Measurements from ENCODE around the gene PCDHB4. TPM values are rescaled to one million over a fixed set of nuclear protein-coding genes. Genes with fewer than 3 reads are reported as not detected.
"Not testable (repeated sequence)": the region's sequence is repeated elsewhere in the genome, so short reads cannot be mapped to it uniquely, and the experiment has no call there.

The PCDHB4 gene
- total RNA-seq, 1 donor from 2014 or later, result 2.0 TPM

DNA sequence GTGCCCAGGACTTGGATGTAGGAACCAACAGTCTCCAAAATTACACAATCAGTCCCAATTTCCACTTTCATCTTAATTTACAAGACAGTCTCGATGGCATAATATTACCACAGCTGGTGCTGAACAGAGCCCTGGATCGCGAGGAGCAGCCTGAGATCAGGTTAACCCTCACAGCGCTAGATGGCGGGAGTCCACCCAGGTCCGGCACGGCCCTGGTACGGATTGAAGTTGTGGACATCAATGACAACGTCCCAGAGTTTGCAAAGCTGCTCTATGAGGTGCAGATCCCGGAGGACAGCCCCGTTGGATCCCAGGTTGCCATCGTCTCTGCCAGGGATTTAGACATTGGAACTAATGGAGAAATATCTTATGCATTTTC is 26.4 kb upstream of the PCDHB4 start:
- Mint-ChIP-seq H3K4me3 (ENCODE audit: unreplicated experiment) (peak overlapping the region; percentile 86), H3K4me1 (ENCODE audit: low read depth) (peaks cover 11% of the 10 kb centered on the region), H3K9me3 (ENCODE audit: low read depth) (peaks cover 26% of the 10 kb centered on the region), H3K27ac (ENCODE audit: unreplicated experiment) (peak overlapping the region; percentile 97), H3K36me3 (ENCODE audit: low read depth) (peaks cover 27% of the 10 kb centered on the region), H3K27me3 (ENCODE audit: low read depth) (peaks cover 2% of the 10 kb centered on the region)
- no peak for DNase-seq (ENCODE audit: low spot score)
- TF ChIP-seq, protein P1, sequence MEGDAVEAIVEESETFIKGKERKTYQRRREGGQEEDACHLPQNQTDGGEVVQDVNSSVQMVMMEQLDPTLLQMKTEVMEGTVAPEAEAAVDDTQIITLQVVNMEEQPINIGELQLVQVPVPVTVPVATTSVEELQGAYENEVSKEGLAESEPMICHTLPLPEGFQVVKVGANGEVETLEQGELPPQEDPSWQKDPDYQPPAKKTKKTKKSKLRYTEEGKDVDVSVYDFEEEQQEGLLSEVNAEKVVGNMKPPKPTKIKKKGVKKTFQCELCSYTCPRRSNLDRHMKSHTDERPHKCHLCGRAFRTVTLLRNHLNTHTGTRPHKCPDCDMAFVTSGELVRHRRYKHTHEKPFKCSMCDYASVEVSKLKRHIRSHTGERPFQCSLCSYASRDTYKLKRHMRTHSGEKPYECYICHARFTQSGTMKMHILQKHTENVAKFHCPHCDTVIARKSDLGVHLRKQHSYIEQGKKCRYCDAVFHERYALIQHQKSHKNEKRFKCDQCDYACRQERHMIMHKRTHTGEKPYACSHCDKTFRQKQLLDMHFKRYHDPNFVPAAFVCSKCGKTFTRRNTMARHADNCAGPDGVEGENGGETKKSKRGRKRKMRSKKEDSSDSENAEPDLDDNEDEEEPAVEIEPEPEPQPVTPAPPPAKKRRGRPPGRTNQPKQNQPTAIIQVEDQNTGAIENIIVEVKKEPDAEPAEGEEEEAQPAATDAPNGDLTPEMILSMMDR (IDR thresholded peaks at IDR 0.05), result no peak

DNA sequence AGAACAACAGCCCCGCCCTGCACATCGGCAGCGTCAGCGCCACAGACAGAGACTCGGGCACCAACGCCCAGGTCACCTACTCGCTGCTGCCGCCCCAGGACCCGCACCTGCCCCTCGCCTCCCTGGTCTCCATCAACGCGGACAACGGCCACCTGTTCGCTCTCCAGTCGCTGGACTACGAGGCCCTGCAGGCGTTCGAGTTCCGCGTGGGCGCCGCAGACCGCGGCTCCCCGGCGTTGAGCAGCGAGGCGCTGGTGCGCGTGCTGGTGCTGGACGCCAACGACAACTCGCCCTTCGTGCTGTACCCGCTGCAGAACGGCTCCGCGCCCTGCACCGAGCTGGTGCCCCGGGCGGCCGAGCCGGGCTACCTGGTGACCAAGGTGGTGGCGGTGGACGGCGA is 25.4 kb upstream of the PCDHB4 start:
- not testable (repeated sequence) for H3K27ac Mint-ChIP-seq (ENCODE audit: unreplicated experiment); H3K27me3 Mint-ChIP-seq (ENCODE audit: low read depth); H3K4me3 Mint-ChIP-seq (ENCODE audit: unreplicated experiment); DNase-seq (ENCODE audit: low spot score)
- Mint-ChIP-seq H3K4me1 (ENCODE audit: low read depth) (peaks cover 11% of the 10 kb centered on the region), H3K9me3 (ENCODE audit: low read depth) (peaks cover 36% of the 10 kb centered on the region), H3K36me3 (ENCODE audit: low read depth) (peaks cover 37% of the 10 kb centered on the region)

DNA sequence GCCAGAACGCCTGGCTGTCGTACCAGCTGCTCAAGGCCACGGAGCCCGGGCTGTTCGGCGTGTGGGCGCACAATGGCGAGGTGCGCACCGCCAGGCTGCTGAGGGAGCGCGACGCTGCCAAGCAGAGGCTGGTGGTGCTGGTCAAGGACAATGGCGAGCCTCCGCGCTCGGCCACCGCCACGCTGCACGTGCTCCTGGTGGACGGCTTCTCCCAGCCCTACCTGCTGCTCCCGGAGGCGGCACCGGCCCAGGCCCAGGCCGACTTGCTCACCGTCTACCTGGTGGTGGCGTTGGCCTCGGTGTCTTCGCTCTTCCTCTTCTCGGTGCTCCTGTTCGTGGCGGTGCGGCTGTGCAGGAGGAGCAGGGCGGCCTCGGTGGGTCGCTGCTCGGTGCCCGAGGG is 25.0 kb upstream of the PCDHB4 start:
- Mint-ChIP-seq H3K9me3 (ENCODE audit: low read depth) (peaks cover 40% of the 10 kb centered on the region), H3K4me1 (ENCODE audit: low read depth) (peaks cover 11% of the 10 kb centered on the region), H3K36me3 (ENCODE audit: low read depth) (peaks cover 41% of the 10 kb centered on the region)
- H3K27ac Mint-ChIP-seq (ENCODE audit: unreplicated experiment); H3K4me3 Mint-ChIP-seq (ENCODE audit: unreplicated experiment); DNase-seq (ENCODE audit: low spot score); H3K27me3 Mint-ChIP-seq (ENCODE audit: low read depth): not testable (repeated sequence)

DNA sequence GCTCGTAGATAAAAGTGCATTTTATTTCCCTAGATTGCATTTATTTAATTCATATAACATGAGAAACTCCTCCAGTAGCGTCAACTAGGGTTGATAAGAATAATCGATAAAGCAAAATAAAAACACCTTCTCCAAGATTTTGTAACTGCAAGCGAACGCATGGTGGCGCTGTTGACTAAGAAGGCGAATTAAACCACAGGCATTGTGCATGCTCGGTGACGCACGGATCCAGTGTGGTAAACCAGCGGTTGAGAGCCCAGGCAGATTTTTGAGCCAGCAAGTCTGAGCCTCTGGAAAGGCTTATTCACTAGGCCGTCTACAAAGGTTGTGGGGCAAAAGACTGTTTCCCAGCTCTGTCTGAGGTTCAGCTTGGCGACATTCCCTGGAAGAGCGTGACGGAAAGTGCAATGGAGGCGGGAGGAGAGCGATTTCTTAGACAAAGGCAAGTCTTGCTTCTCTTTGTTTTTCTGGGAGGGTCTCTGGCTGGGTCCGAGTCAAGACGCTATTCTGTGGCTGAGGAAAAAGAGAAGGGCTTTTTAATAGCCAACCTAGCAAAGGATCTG is 21.3 kb upstream of the PCDHB4 start, which contains the start of gene PCDHB3:
TSS of gene PCDHB3 (plus strand) at position 231 of the 563 bp plus-strand sequence. CDS start at position 408, 177 bp downstream.
- H3K36me3 Mint-ChIP-seq (ENCODE audit: low read depth), result peaks cover 52% of the 10 kb centered on the region
- H3K27me3 Mint-ChIP-seq (ENCODE audit: low read depth), result no peaks in the 10 kb centered on the region
- no peak within 1 kb of the TSS for H3K27ac Mint-ChIP-seq (ENCODE audit: unreplicated experiment)
- peaks cover 3% of the 10 kb centered on the region for H3K4me1 Mint-ChIP-seq (ENCODE audit: low read depth)
- TF ChIP-seq, protein P1 (IDR thresholded peaks at IDR 0.05), result no peak
- no peak within 1 kb of the TSS for H3K4me3 Mint-ChIP-seq (ENCODE audit: unreplicated experiment)
- no peak for DNase-seq (ENCODE audit: low spot score)
- H3K9me3 Mint-ChIP-seq (ENCODE audit: low read depth), result peaks cover 47% of the 10 kb centered on the region

DNA sequence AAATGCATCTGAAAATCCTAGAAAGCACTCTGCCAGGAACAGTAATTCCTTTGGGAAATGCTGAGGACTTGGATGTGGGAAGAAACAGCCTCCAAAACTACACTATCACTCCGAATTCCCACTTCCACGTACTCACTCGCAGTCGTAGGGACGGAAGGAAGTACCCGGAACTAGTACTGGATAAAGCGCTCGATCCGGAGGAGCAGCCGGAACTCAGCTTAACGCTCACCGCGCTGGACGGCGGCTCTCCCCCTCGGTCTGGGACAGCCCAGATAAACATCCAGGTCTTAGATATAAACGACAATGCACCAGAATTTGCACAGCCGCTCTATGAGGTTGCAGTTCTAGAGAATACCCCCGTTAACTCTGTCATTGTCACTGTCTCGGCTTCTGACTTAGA is 20.6 kb upstream of the PCDHB4 start:
- H3K27me3 Mint-ChIP-seq (ENCODE audit: low read depth), result no peaks in the 10 kb centered on the region
- peaks cover 50% of the 10 kb centered on the region for H3K36me3 Mint-ChIP-seq (ENCODE audit: low read depth)
- no peak for DNase-seq (ENCODE audit: low spot score)
- TF ChIP-seq, protein P1 (IDR thresholded peaks at IDR 0.05), result no peak
- no peak overlapping the region for H3K27ac Mint-ChIP-seq (ENCODE audit: unreplicated experiment)
- H3K4me3 Mint-ChIP-seq (ENCODE audit: unreplicated experiment), result no peak overlapping the region
- H3K9me3 Mint-ChIP-seq (ENCODE audit: low read depth), result peaks cover 48% of the 10 kb centered on the region
- H3K4me1 Mint-ChIP-seq (ENCODE audit: low read depth), result no peaks in the 10 kb centered on the region

DNA sequence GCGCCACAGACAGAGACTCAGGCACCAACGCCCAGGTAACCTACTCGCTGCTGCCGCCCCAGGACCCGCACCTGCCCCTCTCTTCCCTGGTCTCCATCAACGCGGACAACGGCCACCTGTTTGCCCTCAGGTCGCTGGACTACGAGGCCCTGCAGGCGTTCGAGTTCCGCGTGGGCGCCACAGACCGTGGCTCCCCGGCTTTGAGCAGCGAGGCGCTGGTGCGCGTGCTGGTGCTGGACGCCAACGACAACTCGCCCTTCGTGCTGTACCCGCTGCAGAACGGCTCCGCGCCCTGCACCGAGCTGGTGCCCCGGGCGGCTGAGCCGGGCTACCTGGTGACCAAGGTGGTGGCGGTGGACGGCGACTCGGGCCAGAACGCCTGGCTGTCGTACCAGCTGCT is 19.5 kb upstream of the PCDHB4 start:
- H3K36me3 Mint-ChIP-seq (ENCODE audit: low read depth), result peaks cover 50% of the 10 kb centered on the region
- not testable (repeated sequence) for DNase-seq (ENCODE audit: low spot score); H3K4me1 Mint-ChIP-seq (ENCODE audit: low read depth); H3K27me3 Mint-ChIP-seq (ENCODE audit: low read depth); H3K27ac Mint-ChIP-seq (ENCODE audit: unreplicated experiment); H3K4me3 Mint-ChIP-seq (ENCODE audit: unreplicated experiment)
- H3K9me3 Mint-ChIP-seq (ENCODE audit: low read depth), result peaks cover 54% of the 10 kb centered on the region

DNA sequence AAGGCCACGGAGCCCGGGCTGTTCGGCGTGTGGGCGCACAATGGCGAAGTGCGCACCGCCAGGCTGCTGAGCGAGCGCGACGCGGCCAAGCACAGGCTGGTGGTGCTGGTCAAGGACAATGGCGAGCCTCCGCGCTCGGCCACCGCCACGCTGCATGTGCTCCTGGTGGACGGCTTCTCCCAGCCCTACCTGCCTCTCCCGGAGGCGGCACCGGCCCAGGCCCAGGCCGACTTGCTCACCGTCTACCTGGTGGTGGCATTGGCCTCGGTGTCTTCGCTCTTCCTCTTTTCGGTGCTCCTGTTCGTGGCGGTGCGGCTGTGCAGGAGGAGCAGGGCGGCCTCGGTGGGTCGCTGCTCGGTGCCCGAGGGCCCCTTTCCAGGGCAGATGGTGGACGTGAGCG is 19.1 kb upstream of the PCDHB4 start:
- H3K27me3 Mint-ChIP-seq (ENCODE audit: low read depth); DNase-seq (ENCODE audit: low spot score); H3K27ac Mint-ChIP-seq (ENCODE audit: unreplicated experiment); H3K4me1 Mint-ChIP-seq (ENCODE audit: low read depth); H3K4me3 Mint-ChIP-seq (ENCODE audit: unreplicated experiment): not testable (repeated sequence)
- peaks cover 50% of the 10 kb centered on the region for H3K36me3 Mint-ChIP-seq (ENCODE audit: low read depth)
- H3K9me3 Mint-ChIP-seq (ENCODE audit: low read depth), result peaks cover 54% of the 10 kb centered on the region
